GM12864 (cell line): ENCODE measurements around the gene OAS3.

Experiments used
- DNase-seq: peaks from one replicate; pipeline ENCODE4 v3.0.0-alpha.2; 2011; ENCODE audit warnings: low read depth
- H3K4me3 ChIP-seq: 2 replicates; pipeline ENCODE4 v1.5.1; 2011; ENCODE audit warnings: mild to moderate bottlenecking, low read depth, low read length, control low read depth
- CTCF ChIP-seq: IDR thresholded peaks from 2 replicates; pipeline ENCODE4 v1.5.1; 2011; ENCODE audit warnings: low read depth, mild to moderate bottlenecking, moderate library complexity, low read length, control low read depth, inconsistent platforms; ENCODE audit errors: missing control alignments

The OAS3 gene

GRCh38 chr12:112901271-112901670 lies 37.0 kb upstream of the OAS3 start:
- no peak for TF ChIP-seq CTCF
- DNase-seq: no peak
- no peak overlapping the region for H3K4me3 ChIP-seq

GRCh38 chr12:112904571-112904970 lies 33.7 kb upstream of the OAS3 start:
- H3K4me3 ChIP-seq: no peak overlapping the region
- no peak for DNase-seq
- TF ChIP-seq CTCF: no peak

GRCh38 chr12:112905451-112906089 lies 32.7 kb upstream of the OAS3 start:
- H3K4me3 ChIP-seq: no peak overlapping the region
- DNase-seq: no peak
- TF ChIP-seq CTCF: no peak

GRCh38 chr12:112906712-112907414 lies 31.4 kb upstream of the OAS3 start, which contains the start of gene OAS1:
Gene OAS1, plus strand, starts transcription at chr12:112906962. Its CDS starts 78 bp downstream, at chr12:112907040.
- peak; percentile 82 for DNase-seq
- TF ChIP-seq CTCF: no peak
- H3K4me3 ChIP-seq: peak within 1 kb of the TSS; percentile 65

- H3K4me3 ChIP-seq: peak overlapping the region; percentile 65
- DNase-seq: peak; percentile 60
These were observed 30.7 kb upstream of the OAS3 start for GRCh38 chr12:112907415-112908157.

GRCh38 chr12:112908548-112908947 lies 29.7 kb upstream of the OAS3 start:
- no peak for TF ChIP-seq CTCF
- peak overlapping the region; percentile 65 for H3K4me3 ChIP-seq
- DNase-seq: no peak

More at GRCh38 chr12:112907415-112908157, 30.7 kb upstream of the OAS3 start:
- no peak for TF ChIP-seq CTCF
